ENCODE data around the gene ARL4A.

Gene ARL4A

GRCh38 chr7:12706900-12707536 is 19.6 kb downstream of the ARL4A start:
- no peaks in the 10 kb centered on the region for H3K4me1 ChIP-seq (ENCODE audit: insufficient read depth, low read length, severe bottlenecking)
- no peak overlapping the region for H2AFZ ChIP-seq (ENCODE audit: low read length)

DNA sequence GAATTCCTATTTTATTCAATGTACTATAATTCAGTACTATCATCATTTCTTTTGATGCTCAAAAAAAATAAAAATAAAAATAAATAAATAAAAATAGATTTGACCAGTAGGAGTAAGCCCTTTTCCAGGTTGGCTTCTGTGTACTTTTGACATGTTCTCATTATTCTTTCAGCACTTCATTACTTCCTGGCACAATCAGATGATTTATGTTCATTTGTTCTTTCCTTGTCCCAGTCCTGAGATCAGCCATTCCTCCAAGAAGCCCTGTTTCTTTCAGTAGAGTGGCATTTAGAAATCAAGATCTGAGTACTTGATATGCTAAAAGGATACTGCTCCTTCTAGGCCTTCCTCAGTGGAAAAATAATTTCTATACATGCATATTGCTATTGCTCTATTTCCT is 20.9 kb downstream of the ARL4A start:
- Histone ChIP-seq H4K20me1 (ENCODE audit: insufficient read depth, low read length) (no peaks in the 10 kb centered on the region), H3F3A (ENCODE audit: insufficient read depth, low read length) (no peaks in the 10 kb centered on the region), H3K4me2 (ENCODE audit: low read length) (no peak overlapping the region), H3K27me3 (ENCODE audit: insufficient read depth, low read length) (no peaks in the 10 kb centered on the region), H3K79me2 (ENCODE audit: insufficient read depth, low read length) (no peaks in the 10 kb centered on the region), H3K4me1 (ENCODE audit: insufficient read depth, low read length, severe bottlenecking) (no peaks in the 10 kb centered on the region), H3K36me3 (ENCODE audit: insufficient read depth, low read length) (no peaks in the 10 kb centered on the region), H2AFZ (ENCODE audit: low read length) (no peak overlapping the region), H3K9ac (ENCODE audit: low read length) (no peak overlapping the region), H3K4me3 (ENCODE audit: low read depth, low read length, poor library complexity, severe bottlenecking) (no peak overlapping the region), H3K9me3 (ENCODE audit: low read length) (no peaks in the 10 kb centered on the region), H3K27ac (ENCODE audit: low read depth, low read length, poor library complexity, severe bottlenecking) (no peak overlapping the region), H3K9me2 (ENCODE audit: low read depth, low read length) (no peaks in the 10 kb centered on the region)
- TF ChIP-seq EZH2 (IDR thresholded peaks at IDR 0.05; ENCODE audit: borderline replicate concordance, low read length) (no peak), CTCF (IDR thresholded peaks at IDR 0.05; ENCODE audit: low read length) (no peak)

More at GRCh38 chr7:12706900-12707536, 19.6 kb downstream of the ARL4A start:
- no peaks in the 10 kb centered on the region for H3K79me2 ChIP-seq (ENCODE audit: insufficient read depth, low read length)
- no peak overlapping the region for H3K9ac ChIP-seq (ENCODE audit: low read length)
- no peak overlapping the region for H3K27ac ChIP-seq (ENCODE audit: low read depth, low read length, poor library complexity, severe bottlenecking)
- H3K9me2 ChIP-seq (ENCODE audit: low read depth, low read length): no peaks in the 10 kb centered on the region
- no peaks in the 10 kb centered on the region for H3K36me3 ChIP-seq (ENCODE audit: insufficient read depth, low read length)
- H3F3A ChIP-seq (ENCODE audit: insufficient read depth, low read length): no peaks in the 10 kb centered on the region
- no peaks in the 10 kb centered on the region for H3K9me3 ChIP-seq (ENCODE audit: low read length)
- H4K20me1 ChIP-seq (ENCODE audit: insufficient read depth, low read length): no peaks in the 10 kb centered on the region
- no peak overlapping the region for H3K4me3 ChIP-seq (ENCODE audit: low read depth, low read length, poor library complexity, severe bottlenecking)
- TF ChIP-seq EZH2 (IDR thresholded peaks at IDR 0.05; ENCODE audit: borderline replicate concordance, low read length) (no peak), CTCF (IDR thresholded peaks at IDR 0.05; ENCODE audit: low read length) (no peak)
- H3K27me3 ChIP-seq (ENCODE audit: insufficient read depth, low read length): no peaks in the 10 kb centered on the region
- no peak overlapping the region for H3K4me2 ChIP-seq (ENCODE audit: low read length)

GRCh38 chr7:12709726-12710502 is 22.5 kb downstream of the ARL4A start:
- Histone ChIP-seq H3K4me2 (ENCODE audit: low read length) (no peak overlapping the region), H3K4me1 (ENCODE audit: insufficient read depth, low read length, severe bottlenecking) (no peaks in the 10 kb centered on the region)

More at GRCh38 chr7:12709726-12710502, 22.5 kb downstream of the ARL4A start:
- TF ChIP-seq EZH2 (IDR thresholded peaks at IDR 0.05; ENCODE audit: borderline replicate concordance, low read length) (no peak), CTCF (IDR thresholded peaks at IDR 0.05; ENCODE audit: low read length) (no peak)
- Histone ChIP-seq H4K20me1 (ENCODE audit: insufficient read depth, low read length) (no peaks in the 10 kb centered on the region), H3K9me2 (ENCODE audit: low read depth, low read length) (no peaks in the 10 kb centered on the region), H3K9ac (ENCODE audit: low read length) (no peak overlapping the region), H3K27ac (ENCODE audit: low read depth, low read length, poor library complexity, severe bottlenecking) (no peak overlapping the region), H2AFZ (ENCODE audit: low read length) (no peak overlapping the region), H3K27me3 (ENCODE audit: insufficient read depth, low read length) (no peaks in the 10 kb centered on the region), H3F3A (ENCODE audit: insufficient read depth, low read length) (no peaks in the 10 kb centered on the region), H3K9me3 (ENCODE audit: low read length) (no peaks in the 10 kb centered on the region), H3K4me3 (ENCODE audit: low read depth, low read length, poor library complexity, severe bottlenecking) (no peak overlapping the region), H3K36me3 (ENCODE audit: insufficient read depth, low read length) (no peaks in the 10 kb centered on the region), H3K79me2 (ENCODE audit: insufficient read depth, low read length) (no peaks in the 10 kb centered on the region)
